H9 (cell line): ENCODE measurements around the gene SPTLC3. TPM values are rescaled to one million over a fixed set of nuclear protein-coding genes. Genes with fewer than 3 reads are reported as not detected.

Experiments used
- DNase-seq: peaks from one replicate; pipeline ENCODE4 v3.0.0-alpha.2; 2017
- H2AFZ ChIP-seq: one replicate; pipeline ENCODE4 v1.6.1; 2013; ENCODE audit warnings: mild to moderate bottlenecking, low read length, control low read depth, moderate library complexity
- H2AK5ac ChIP-seq: 2 replicates; pipeline ENCODE4 v1.6.1; 2013; ENCODE audit warnings: low read length, control low read depth, mixed read lengths; ENCODE audit not compliant: insufficient read length
- H2BK120ac ChIP-seq: one replicate; pipeline ENCODE4 v1.6.1; 2013; ENCODE audit warnings: low read depth, mild to moderate bottlenecking, low read length, control low read depth, inconsistent platforms; ENCODE audit not compliant: poor library complexity, severe bottlenecking
- H2BK12ac ChIP-seq: 2 replicates; pipeline ENCODE4 v1.6.1; 2013; ENCODE audit warnings: low read length, control low read depth, mixed read lengths, low read depth; ENCODE audit not compliant: insufficient read length
- H2BK15ac ChIP-seq: 2 replicates; pipeline ENCODE4 v1.6.1; 2013; ENCODE audit warnings: low read depth, low read length, control low read depth
- H2BK20ac ChIP-seq: one replicate; pipeline ENCODE4 v1.6.1; 2013; ENCODE audit warnings: low read depth, mild to moderate bottlenecking, low read length, control low read depth, inconsistent platforms; ENCODE audit not compliant: poor library complexity, severe bottlenecking
- H2BK5ac ChIP-seq: 2 replicates; pipeline ENCODE4 v1.6.1; 2013; ENCODE audit warnings: low read length, control low read depth, mixed read lengths; ENCODE audit not compliant: insufficient read length
- H3K14ac ChIP-seq: 2 replicates; pipeline ENCODE4 v1.6.1; 2013; ENCODE audit warnings: low read length, control low read depth; ENCODE audit not compliant: insufficient read depth
- H3K18ac ChIP-seq: 2 replicates; pipeline ENCODE4 v1.6.1; 2013; ENCODE audit warnings: low read depth, mild to moderate bottlenecking, mixed read lengths, low read length, control low read depth; ENCODE audit not compliant: insufficient read length
- H3K23ac ChIP-seq: 2 replicates; pipeline ENCODE4 v1.6.1; 2013; ENCODE audit warnings: low read length, control low read depth, mixed read lengths, low read depth; ENCODE audit not compliant: insufficient read length
- H3K23me2 ChIP-seq: 2 replicates; pipeline ENCODE4 v1.6.1; 2013; ENCODE audit warnings: low read depth, mild to moderate bottlenecking, mixed read lengths, low read length, control low read depth; ENCODE audit not compliant: insufficient read length, poor library complexity, severe bottlenecking
- H3K27ac ChIP-seq: 2 replicates; pipeline ENCODE4 v1.5.1; 2013; ENCODE audit warnings: low read length, control low read depth, mixed read lengths, low read depth; ENCODE audit not compliant: insufficient read length
- H3K27me3 ChIP-seq: 2 replicates; pipeline ENCODE4 v1.6.1; 2013; ENCODE audit warnings: low read length, control low read depth, inconsistent platforms; ENCODE audit not compliant: insufficient read depth
- H3K4ac ChIP-seq: 2 replicates; pipeline ENCODE4 v1.6.1; 2013; ENCODE audit warnings: low read depth, mild to moderate bottlenecking, control low read depth, inconsistent platforms, low read length, moderate library complexity
- H3K4me1 ChIP-seq: 2 replicates; pipeline ENCODE4 v1.6.1; 2013; ENCODE audit warnings: low read length, control low read depth, inconsistent platforms; ENCODE audit not compliant: insufficient read depth
- H3K4me2 ChIP-seq: 2 replicates; pipeline ENCODE4 v1.6.1; 2013; ENCODE audit warnings: low read length, control low read depth, mixed read lengths; ENCODE audit not compliant: insufficient read length, insufficient read depth
- H3K56ac ChIP-seq: 2 replicates; pipeline ENCODE4 v1.6.1; 2013; ENCODE audit warnings: low read depth, mild to moderate bottlenecking, mixed read lengths, low read length, control low read depth; ENCODE audit not compliant: insufficient read length
- H3K79me1 ChIP-seq: 2 replicates; pipeline ENCODE4 v1.6.1; 2013; ENCODE audit warnings: low read depth, mild to moderate bottlenecking, moderate library complexity, low read length, control low read depth, inconsistent platforms; ENCODE audit not compliant: insufficient read depth, poor library complexity, severe bottlenecking
- H3K79me2 ChIP-seq: 2 replicates; pipeline ENCODE4 v1.6.1; 2013; ENCODE audit warnings: low read length, control low read depth, inconsistent platforms; ENCODE audit not compliant: insufficient read depth
- H3K9ac ChIP-seq: 2 replicates; pipeline ENCODE4 v1.6.1; 2013; ENCODE audit warnings: low read length, control low read depth, mixed read lengths; ENCODE audit not compliant: insufficient read length; ENCODE audit errors: extremely low read depth
- H3K9me3 ChIP-seq: one replicate; pipeline ENCODE4 v1.6.1; 2013; ENCODE audit warnings: low read depth, low read length, inconsistent platforms; ENCODE audit not compliant: control insufficient read depth
- H3T11ph ChIP-seq: one replicate; pipeline ENCODE4 v1.6.1; 2013; ENCODE audit warnings: mild to moderate bottlenecking, low read length, control low read depth, inconsistent platforms
- H4K20me1 ChIP-seq: one replicate; pipeline ENCODE4 v1.6.1; 2013; ENCODE audit not compliant: control insufficient read depth, insufficient read length, insufficient read depth
- H4K5ac ChIP-seq: 2 replicates; pipeline ENCODE4 v1.6.1; 2013; ENCODE audit warnings: low read depth, mild to moderate bottlenecking, mixed read lengths, low read length, control low read depth; ENCODE audit not compliant: insufficient read length
- H4K8ac ChIP-seq: replicated peaks from 2 replicates; pipeline ENCODE4 v1.6.1; 2013; ENCODE audit warnings: low read length, control low read depth, mixed read lengths, low read depth; ENCODE audit not compliant: insufficient read length
- H4K91ac ChIP-seq: 2 replicates; pipeline ENCODE4 v1.6.1; 2013; ENCODE audit warnings: low read depth, mild to moderate bottlenecking, moderate library complexity, mixed read lengths, low read length, control low read depth; ENCODE audit not compliant: insufficient read length
- H3K27ac Mint-ChIP-seq, 3 experiments: 2 replicates in 2 of 3; 3 replicates in 1 of 3; pipeline ENCODE4 v1.8.0; 2020 to 2021; ENCODE audit warnings: mixed read lengths in 3 of 3, mild to moderate bottlenecking in 1 of 3, moderate library complexity in 1 of 3
- H3K27me3 Mint-ChIP-seq: 2 replicates; pipeline ENCODE4 v1.8.0; 2021; ENCODE audit warnings: low read depth, mild to moderate bottlenecking, moderate library complexity, mixed read lengths
- H3K36me3 Mint-ChIP-seq, 3 experiments: 2 replicates in 2 of 3; 3 replicates in 1 of 3; pipeline ENCODE4 v1.8.0; 2020 to 2021; ENCODE audit warnings: low read depth in 3 of 3, mixed read lengths in 3 of 3; ENCODE audit not compliant: insufficient read depth in 1 of 3
- H3K4me1 Mint-ChIP-seq, 2 experiments: 2 replicates each; pipeline ENCODE4 v1.8.0; 2020; ENCODE audit warnings: mixed read lengths in 2 of 2
- H3K4me3 Mint-ChIP-seq, 2 experiments: 2 replicates in 1 of 2; 3 replicates in 1 of 2; pipeline ENCODE4 v1.8.0; 2020 to 2021; ENCODE audit warnings: mild to moderate bottlenecking in 2 of 2, mixed read lengths in 2 of 2, moderate library complexity in 1 of 2
- H3K9me3 Mint-ChIP-seq, 2 experiments: 2 replicates in 1 of 2; 3 replicates in 1 of 2; pipeline ENCODE4 v1.8.0; 2020; ENCODE audit warnings: mild to moderate bottlenecking in 2 of 2, mixed read lengths in 2 of 2, moderate library complexity in 1 of 2
- WGBS: extraction: QIAGEN DNeasy Blood & Tissue Kit; methylation state at CpG from one replicate; pipeline ENCODE4 v1.1.7; 2013; ENCODE audit warnings: missing lambda C conversion rate, low lambda C conversion rate, mixed read lengths; ENCODE audit not compliant: insufficient read length; ENCODE audit errors: extremely low coverage; 5-methylcytosine and 5-hydroxymethylcytosine counted together
- total RNA-seq: library from RNA; stranded (reverse); gene quantifications from 2 replicates; pipeline ENCODE4 v1.2.1, GENCODE V29; 2021
- TF ChIP-seq, protein P1 (sequence below): fragments of 200-600 bp; sonication (generic); conservative IDR thresholded peaks from 3 replicates; pipeline ENCODE4 v1.8.0; 2021; ENCODE audit warnings: antibody characterized with exemption, mild to moderate bottlenecking

SPTLC3 gene
- total RNA-seq, 1 experiment from 2014 or later: 0.68 TPM

- Histone ChIP-seq H4K5ac (no peak overlapping the region), H3K4me1 (no peaks in the 10 kb centered on the region; the same call in 1 of the 2 replicates), H3K9me3 (peaks cover 5% of the 10 kb centered on the region), H2AK5ac (no peak overlapping the region), H3K14ac (no peak overlapping the region), H2BK5ac (no peak overlapping the region), H3K18ac (no peak overlapping the region), H3T11ph (no peak overlapping the region), H3K79me2 (no peaks in the 10 kb centered on the region), H3K23me2 (no peaks in the 10 kb centered on the region), H4K20me1 (no peaks in the 10 kb centered on the region), H2BK15ac (no peak overlapping the region), H2BK20ac (no peak overlapping the region), H3K23ac (no peak overlapping the region), H3K4me2 (no peak overlapping the region), H3K4ac (no peak overlapping the region), H4K8ac (no peak overlapping the region), H3K9ac (no peak overlapping the region), H4K91ac (no peak overlapping the region), H3K27ac (no peak overlapping the region), H2AFZ (no peak overlapping the region), H3K79me1 (no peaks in the 10 kb centered on the region), H3K27me3 (no peaks in the 10 kb centered on the region), H2BK12ac (no peak overlapping the region), H2BK120ac (no peak overlapping the region), H3K56ac (no peak overlapping the region)
- peaks cover 4 to 5% of the 10 kb centered on the region in 2 experiments; a peak in 3 of 4 replicates for H3K4me1 Mint-ChIP-seq
- H3K36me3 Mint-ChIP-seq: peaks cover 4 to 7% (median 7%) of the 10 kb centered on the region in 3 experiments; a peak in 6 of 7 replicates
- DNase-seq: no peak
- no peak overlapping the region for H3K27ac Mint-ChIP-seq
- no peak overlapping the region for H3K4me3 Mint-ChIP-seq
- peaks cover 6 to 7% of the 10 kb centered on the region in 2 experiments for H3K9me3 Mint-ChIP-seq
- TF ChIP-seq, protein P1, sequence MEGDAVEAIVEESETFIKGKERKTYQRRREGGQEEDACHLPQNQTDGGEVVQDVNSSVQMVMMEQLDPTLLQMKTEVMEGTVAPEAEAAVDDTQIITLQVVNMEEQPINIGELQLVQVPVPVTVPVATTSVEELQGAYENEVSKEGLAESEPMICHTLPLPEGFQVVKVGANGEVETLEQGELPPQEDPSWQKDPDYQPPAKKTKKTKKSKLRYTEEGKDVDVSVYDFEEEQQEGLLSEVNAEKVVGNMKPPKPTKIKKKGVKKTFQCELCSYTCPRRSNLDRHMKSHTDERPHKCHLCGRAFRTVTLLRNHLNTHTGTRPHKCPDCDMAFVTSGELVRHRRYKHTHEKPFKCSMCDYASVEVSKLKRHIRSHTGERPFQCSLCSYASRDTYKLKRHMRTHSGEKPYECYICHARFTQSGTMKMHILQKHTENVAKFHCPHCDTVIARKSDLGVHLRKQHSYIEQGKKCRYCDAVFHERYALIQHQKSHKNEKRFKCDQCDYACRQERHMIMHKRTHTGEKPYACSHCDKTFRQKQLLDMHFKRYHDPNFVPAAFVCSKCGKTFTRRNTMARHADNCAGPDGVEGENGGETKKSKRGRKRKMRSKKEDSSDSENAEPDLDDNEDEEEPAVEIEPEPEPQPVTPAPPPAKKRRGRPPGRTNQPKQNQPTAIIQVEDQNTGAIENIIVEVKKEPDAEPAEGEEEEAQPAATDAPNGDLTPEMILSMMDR: no peak
- WGBS: no CpG with 5 or more reads among the region's 7 CpGs
- H3K27me3 Mint-ChIP-seq: no peaks in the 10 kb centered on the region; the same call in 1 of the 2 replicates
Measured at GRCh38 chr20:12969071-12969669, 39.6 kb upstream of the SPTLC3 start.
